Brain microvascular endothelial cell (primary cell): ENCODE measurements around the gene ASCC3.

Experiments used
- DNase-seq: peaks from one replicate; pipeline ENCODE4 v3.0.0-alpha.2; 2020
- H3K27ac ChIP-seq: fragments of 250-450 bp; sonication (Bioruptor Pico); 2 replicates; pipeline ENCODE4 v1.5.1; 2020; ENCODE audit warnings: mild to moderate bottlenecking, moderate library complexity
- H3K27me3 ChIP-seq: fragments of 250-450 bp; sonication (Bioruptor Pico); replicated peaks from 2 replicates; pipeline ENCODE4 v1.5.1; 2020; ENCODE audit warnings: mild to moderate bottlenecking
- H3K36me3 ChIP-seq: fragments of 250-450 bp; sonication (Bioruptor Pico); replicated peaks from 2 replicates; pipeline ENCODE4 v1.5.1; 2020; ENCODE audit warnings: mild to moderate bottlenecking
- H3K4me3 ChIP-seq: 2 replicates; pipeline ENCODE4 v1.5.1; 2011; ENCODE audit warnings: low read depth, mild to moderate bottlenecking, control low read depth, low read length, moderate library complexity
- in situ Hi-C: cut with HindIII; loops from 2 replicates; pipeline ENCODE4 v1.10.0; 2017; ENCODE audit warnings: low sequenced_read_pairs, low pct_ligation_motif_present
- TF ChIP-seq, protein P1 (sequence below): IDR thresholded peaks from 2 replicates; pipeline ENCODE4 v1.5.1; 2011; ENCODE audit warnings: low read depth, mild to moderate bottlenecking, moderate library complexity, low read length, control low read depth, inconsistent platforms; ENCODE audit errors: missing control alignments

Gene ASCC3

DNA sequence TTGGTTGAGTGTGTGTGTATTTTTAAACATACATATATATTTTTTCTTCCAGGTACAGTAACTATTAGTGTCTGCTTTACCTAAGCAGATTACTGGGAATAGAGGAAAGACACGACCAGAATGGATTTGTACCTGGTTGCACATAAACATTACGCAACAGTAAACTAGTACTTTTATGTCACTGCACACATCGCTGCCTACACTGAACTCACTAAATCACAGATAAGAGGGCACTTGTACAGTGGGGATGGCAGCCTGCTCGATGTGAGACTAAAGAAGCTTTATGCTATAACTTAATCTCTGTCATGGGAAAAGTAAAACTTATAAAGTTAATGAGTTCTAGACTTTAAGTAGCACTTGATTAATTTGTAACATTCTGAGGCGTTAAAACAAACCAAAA, 326.9 kb downstream of the ASCC3 start:
- DNase-seq, result no peak
- TF ChIP-seq, protein P1, sequence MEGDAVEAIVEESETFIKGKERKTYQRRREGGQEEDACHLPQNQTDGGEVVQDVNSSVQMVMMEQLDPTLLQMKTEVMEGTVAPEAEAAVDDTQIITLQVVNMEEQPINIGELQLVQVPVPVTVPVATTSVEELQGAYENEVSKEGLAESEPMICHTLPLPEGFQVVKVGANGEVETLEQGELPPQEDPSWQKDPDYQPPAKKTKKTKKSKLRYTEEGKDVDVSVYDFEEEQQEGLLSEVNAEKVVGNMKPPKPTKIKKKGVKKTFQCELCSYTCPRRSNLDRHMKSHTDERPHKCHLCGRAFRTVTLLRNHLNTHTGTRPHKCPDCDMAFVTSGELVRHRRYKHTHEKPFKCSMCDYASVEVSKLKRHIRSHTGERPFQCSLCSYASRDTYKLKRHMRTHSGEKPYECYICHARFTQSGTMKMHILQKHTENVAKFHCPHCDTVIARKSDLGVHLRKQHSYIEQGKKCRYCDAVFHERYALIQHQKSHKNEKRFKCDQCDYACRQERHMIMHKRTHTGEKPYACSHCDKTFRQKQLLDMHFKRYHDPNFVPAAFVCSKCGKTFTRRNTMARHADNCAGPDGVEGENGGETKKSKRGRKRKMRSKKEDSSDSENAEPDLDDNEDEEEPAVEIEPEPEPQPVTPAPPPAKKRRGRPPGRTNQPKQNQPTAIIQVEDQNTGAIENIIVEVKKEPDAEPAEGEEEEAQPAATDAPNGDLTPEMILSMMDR, result no peak
- Histone ChIP-seq H3K4me3 (no peak overlapping the region), H3K27me3 (no peaks in the 10 kb centered on the region), H3K27ac (no peak overlapping the region), H3K36me3 (no peaks in the 10 kb centered on the region)
- in situ Hi-C loops, result no loop called here

DNA sequence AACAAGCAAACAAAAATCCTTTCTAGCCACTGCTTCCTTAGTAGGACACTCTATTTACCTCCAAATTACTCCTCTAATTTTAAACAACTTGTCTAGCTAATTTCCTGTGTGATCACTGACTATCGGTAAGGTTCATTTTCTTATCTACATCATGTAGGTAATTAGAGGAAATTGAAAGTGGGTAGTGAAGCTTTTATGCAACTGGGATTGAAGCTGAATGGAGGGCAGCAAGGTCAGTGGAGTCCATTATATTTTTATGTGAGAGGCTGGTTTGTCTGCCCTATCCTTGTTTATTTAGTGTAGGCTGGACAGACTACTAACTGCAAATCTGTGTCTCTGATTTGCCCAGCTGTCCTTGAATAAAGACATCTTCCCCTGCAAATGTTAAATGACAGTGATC, 327.9 kb downstream of the ASCC3 start:
- in situ Hi-C loops, result no loop called here
- TF ChIP-seq, protein P1, result no peak
- H3K4me3 ChIP-seq, result no peak overlapping the region
- H3K27ac ChIP-seq, result no peak overlapping the region
- no peak for DNase-seq
- H3K27me3 ChIP-seq, result no peaks in the 10 kb centered on the region
- no peaks in the 10 kb centered on the region for H3K36me3 ChIP-seq

DNA sequence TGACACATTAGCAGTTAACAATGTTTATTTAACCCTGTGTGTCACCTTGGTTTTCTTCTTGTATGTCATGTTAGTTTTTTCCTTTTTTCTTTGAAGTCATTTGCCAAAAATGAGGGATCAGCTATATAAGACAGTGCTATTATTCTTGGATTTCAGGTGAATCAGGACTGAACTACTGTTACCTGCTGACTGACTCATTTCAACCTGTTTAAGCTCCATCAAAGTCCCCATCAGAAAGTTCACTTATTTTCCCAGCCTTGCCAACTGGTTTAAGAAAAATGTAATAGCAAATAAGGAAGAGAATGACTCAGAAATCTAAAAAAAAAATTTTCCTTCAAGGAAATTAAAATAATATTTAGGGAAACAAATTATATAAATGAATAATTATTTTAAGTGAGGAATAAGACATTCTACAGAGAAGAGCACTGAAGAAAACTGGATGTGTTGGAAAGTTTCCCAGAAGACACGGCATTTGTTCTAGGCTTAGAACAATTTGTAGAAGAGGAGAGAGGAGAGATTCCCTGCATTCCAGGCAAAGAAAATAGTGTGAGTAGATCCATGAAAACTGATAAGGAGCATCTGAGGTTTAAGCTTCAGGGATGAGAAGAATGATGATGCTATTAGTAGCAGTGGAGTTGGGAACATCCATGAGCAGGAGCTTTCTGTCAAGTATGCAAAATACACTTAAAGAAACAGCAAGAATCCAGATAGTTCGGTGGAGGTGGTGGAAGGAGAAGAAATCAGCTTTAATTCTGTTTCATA, 331.5 kb downstream of the ASCC3 start:
- peak; percentile 73 for DNase-seq
- peak overlapping the region; percentile 38 for H3K27ac ChIP-seq

DNA sequence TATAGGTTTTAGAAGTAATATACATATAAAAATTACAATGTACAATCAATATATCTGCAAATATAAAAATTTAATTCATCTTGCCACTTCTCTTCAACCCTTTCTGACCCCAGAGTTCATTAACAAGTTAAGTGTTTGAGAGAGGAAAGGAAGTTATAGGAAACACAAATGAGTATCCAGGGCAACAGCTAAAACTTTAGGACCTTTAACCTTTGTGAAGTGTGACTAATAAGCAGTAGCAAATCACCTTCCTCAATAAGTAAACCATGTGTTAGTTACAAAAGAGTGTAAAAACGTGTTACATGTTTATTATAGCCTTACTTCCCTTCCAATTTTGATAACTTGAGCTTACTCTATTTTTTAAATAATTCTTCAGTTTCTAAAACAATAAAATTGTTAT, 343.0 kb downstream of the ASCC3 start:
- in situ Hi-C loops, result no loop called here
- DNase-seq, result no peak
- Histone ChIP-seq H3K4me3 (no peak overlapping the region), H3K36me3 (no peaks in the 10 kb centered on the region), H3K27ac (no peak overlapping the region), H3K27me3 (no peaks in the 10 kb centered on the region)
- TF ChIP-seq, protein P1, result no peak

More for the DNA sequence above, 331.5 kb downstream of the ASCC3 start:
- H3K4me3 ChIP-seq, result no peak overlapping the region
- TF ChIP-seq, protein P1, result no peak
- H3K36me3 ChIP-seq, result no peaks in the 10 kb centered on the region
- no peaks in the 10 kb centered on the region for H3K27me3 ChIP-seq
- in situ Hi-C loops, result no loop called here

DNA sequence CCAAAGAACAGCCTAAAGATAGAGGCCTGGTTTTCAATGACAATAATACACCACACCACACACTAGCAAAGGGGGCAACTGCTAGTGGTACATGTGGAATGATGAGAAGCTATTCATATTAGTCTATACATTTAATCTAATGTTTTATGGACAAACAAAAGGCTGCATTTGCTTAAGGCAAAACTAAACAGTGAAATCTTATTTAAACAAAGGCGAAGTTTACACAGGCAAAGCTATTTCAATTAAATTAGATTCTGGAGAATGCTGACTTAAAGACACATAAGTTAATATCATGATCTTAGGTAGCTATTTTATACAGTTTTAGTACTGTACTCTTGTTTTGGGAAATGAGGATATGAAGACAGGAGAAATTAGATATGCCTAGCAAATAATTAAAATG, 362.5 kb downstream of the ASCC3 start:
- TF ChIP-seq, protein P1, result no peak

DNA sequence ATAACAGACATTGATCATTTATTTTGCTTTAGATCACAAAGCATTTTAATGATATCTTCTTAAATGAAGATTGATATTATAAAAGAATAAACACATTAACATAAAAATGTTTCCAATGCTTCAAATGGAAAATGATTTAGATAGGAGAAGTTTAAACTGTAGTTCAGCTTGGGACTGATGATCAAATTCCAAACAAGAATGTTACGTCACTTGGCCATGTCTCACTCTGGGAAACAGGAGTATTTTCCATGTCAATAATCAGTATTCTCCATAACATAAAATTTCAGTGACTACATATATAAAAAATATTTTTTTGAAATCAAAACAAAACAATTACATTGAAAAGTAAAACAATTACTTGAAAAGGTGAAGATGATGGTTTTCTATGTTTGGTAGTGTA, 363.5 kb downstream of the ASCC3 start:
- TF ChIP-seq, protein P1, result no peak
- no peak for DNase-seq
- Histone ChIP-seq H3K4me3 (no peak overlapping the region), H3K27me3 (no peaks in the 10 kb centered on the region), H3K27ac (no peak overlapping the region), H3K36me3 (no peaks in the 10 kb centered on the region)
- in situ Hi-C loops, result no loop called here

More for the DNA sequence above, 362.5 kb downstream of the ASCC3 start:
- no peak for DNase-seq
- H3K4me3 ChIP-seq, result no peak overlapping the region
- H3K27me3 ChIP-seq, result no peaks in the 10 kb centered on the region
- no peak overlapping the region for H3K27ac ChIP-seq
- H3K36me3 ChIP-seq, result no peaks in the 10 kb centered on the region
- in situ Hi-C loops, result no loop called here
